Muscle of back (tissue), 11 donors: ENCODE measurements around the gene PHKA2. TPM values are rescaled to one million over a fixed set of nuclear protein-coding genes. Genes with fewer than 3 reads are reported as not detected.
A peak's percentile ranks its signal among the peaks of the same experiment; 100 is the strongest.

Source experiments
- DNase-seq, 3 donors: peaks; one replicate each; pipeline versions ENCODE4 v3.0.0 to v3.0.0-alpha.2; 2013
- polyA plus RNA-seq, 10 donors: library from polyadenylated mRNA; unstranded; fragments of 120-200 nt; gene quantifications; one replicate each; pipeline ENCODE4 v1.2.1, GENCODE V29; 2013; ENCODE audit not compliant: insufficient read length in 10 of 10

The PHKA2 gene
- polyA plus RNA-seq, 10 donors = 12.8 to 28.1 (median 18.7) TPM

GRCh38 chrX:18937173-18937572 is 46.7 kb downstream of the PHKA2 start:
- DNase-seq = no peak

- DNase-seq = no peak
Observed at GRCh38 chrX:18935893-18936292, 48.0 kb downstream of the PHKA2 start.

- no peak for DNase-seq
Observed at GRCh38 chrX:18934708-18935107, 49.2 kb downstream of the PHKA2 start.

GRCh38 chrX:18933617-18934016 is 50.3 kb downstream of the PHKA2 start:
- no peak for DNase-seq

GRCh38 chrX:18931972-18932371 is 51.9 kb downstream of the PHKA2 start:
- peak in 2 of 3 donors; percentile 3 to 34 for DNase-seq

- no peak for DNase-seq
Observed at GRCh38 chrX:18929775-18930174, 54.1 kb downstream of the PHKA2 start.

GRCh38 chrX:18927558-18927957 is 56.4 kb downstream of the PHKA2 start:
- peak in 1 of 3 donors; percentile 22 for DNase-seq

GRCh38 chrX:18924507-18925088 is 59.3 kb downstream of the PHKA2 start:
- DNase-seq = no peak

GRCh38 chrX:18920566-18920965 is 63.3 kb downstream of the PHKA2 start:
- DNase-seq = no peak

GRCh38 chrX:18920079-18920478 is 63.8 kb downstream of the PHKA2 start:
- no peak for DNase-seq

- no peak for DNase-seq
Observed at GRCh38 chrX:18917831-18918230, 66.1 kb downstream of the PHKA2 start.

- no peak for DNase-seq
Observed at GRCh38 chrX:18906286-18906685, 77.6 kb downstream of the PHKA2 start.

GRCh38 chrX:18900401-18900976 is 83.4 kb downstream of the PHKA2 start:
- DNase-seq = no peak

- DNase-seq = no peak
Observed at GRCh38 chrX:18899796-18900380, 84.0 kb downstream of the PHKA2 start.

- DNase-seq = no peak
Observed at GRCh38 chrX:18898492-18898891, 85.4 kb downstream of the PHKA2 start.

- no peak for DNase-seq
Observed at GRCh38 chrX:18898091-18898490, 85.8 kb downstream of the PHKA2 start.

GRCh38 chrX:18897611-18898010 is 86.3 kb downstream of the PHKA2 start:
- no peak for DNase-seq

- DNase-seq = no peak
Observed at GRCh38 chrX:18896680-18897544, 87.0 kb downstream of the PHKA2 start.

- no peak for DNase-seq
Observed at GRCh38 chrX:18895189-18895951, 88.5 kb downstream of the PHKA2 start.

GRCh38 chrX:18894156-18894555 is 89.8 kb downstream of the PHKA2 start:
- no peak for DNase-seq

- DNase-seq = no peak
Observed at GRCh38 chrX:18893536-18893935, 90.4 kb downstream of the PHKA2 start.

GRCh38 chrX:18892899-18893298 is 91.0 kb downstream of the PHKA2 start:
- no peak for DNase-seq
